A673 (cell line): ENCODE data around the gene PRSS21. TPM values are rescaled to one million over a fixed set of nuclear protein-coding genes. Genes with fewer than 3 reads are reported as not detected.
A peak's percentile ranks its signal among the peaks of the same experiment; 100 is the strongest.

Source experiments
- BruUV-seq: library from RNA; stranded (reverse); fragments of 400-500 nt; replicated peaks from 2 replicates; lab custom pipeline; 2021; lab: Mats Ljungman, UMichigan
- CTCF ChIA-PET: fragments of 300-600 bp; sonication (Branson Sonifier 250); formaldehyde crosslinking; loops from one replicate; lab custom pipeline; 2022; ENCODE audit warnings: antibody characterized with exemption; lab: Charles Lee
- POLR2A ChIA-PET: fragments of 300-600 bp; sonication (Branson Sonifier 250); formaldehyde crosslinking; loops from one replicate; lab custom pipeline; 2022; ENCODE audit warnings: antibody characterized with exemption; ENCODE audit not compliant: low non-redundant PET; lab: Charles Lee
- DNase-seq: peaks from one replicate; pipeline ENCODE4 v3.0.0-alpha.2; 2015; ENCODE audit warnings: low spot score
- H3K27ac ChIP-seq: fragments of 200-600 bp; sonication (generic); 2 replicates; pipeline ENCODE4 v1.5.1; 2016; ENCODE audit warnings: mixed run types, low read depth, mild to moderate bottlenecking, mixed read lengths, antibody characterized with exemption, low read length; ENCODE audit not compliant: poor library complexity, severe bottlenecking
- H3K27me3 ChIP-seq: fragments of 200-600 bp; sonication (generic); replicated peaks from 2 replicates; pipeline ENCODE4 v1.6.1; 2017; ENCODE audit warnings: mixed run types, low read depth, mild to moderate bottlenecking, mixed read lengths, antibody characterized with exemption, low read length; ENCODE audit not compliant: insufficient read depth, poor library complexity
- H3K36me3 ChIP-seq: fragments of 200-600 bp; sonication (generic); 2 replicates; pipeline ENCODE4 v1.6.1; 2016; ENCODE audit warnings: mixed run types, mild to moderate bottlenecking, mixed read lengths, antibody characterized with exemption, low read length; ENCODE audit not compliant: insufficient read depth, poor library complexity, severe bottlenecking
- H3K4me1 ChIP-seq: fragments of 200-600 bp; sonication (generic); 2 replicates; pipeline ENCODE4 v1.6.1; 2017; ENCODE audit warnings: mixed run types, mild to moderate bottlenecking, mixed read lengths, antibody characterized with exemption, low read length; ENCODE audit not compliant: insufficient read depth, poor library complexity, severe bottlenecking
- H3K4me3 ChIP-seq: fragments of 200-600 bp; sonication (generic); 2 replicates; pipeline ENCODE4 v1.5.1; 2016; ENCODE audit warnings: low read depth, mixed run types, mild to moderate bottlenecking, mixed read lengths, low read length; ENCODE audit not compliant: poor library complexity, severe bottlenecking
- H3K9me3 ChIP-seq: fragments of 200-600 bp; sonication (generic); 2 replicates; pipeline ENCODE4 v1.6.1; 2016; ENCODE audit warnings: mixed run types, low read depth, mild to moderate bottlenecking, mixed read lengths, antibody characterized with exemption, low read length; ENCODE audit not compliant: poor library complexity, severe bottlenecking
- CTCF ChIP-seq: fragments of 300-800, 200-600 bp; sonication (generic); conservative IDR thresholded peaks from 2 replicates; pipeline ENCODE4 v1.5.1; 2017; ENCODE audit warnings: low read depth, mild to moderate bottlenecking, antibody characterized with exemption, low read length, moderate library complexity, mixed read lengths
- EZH2 ChIP-seq: fragments of 200-600 bp; sonication (generic); IDR thresholded peaks from 2 replicates; pipeline ENCODE4 v1.6.1; 2017; ENCODE audit warnings: borderline replicate concordance, low read depth, mild to moderate bottlenecking, mixed read lengths, antibody characterized with exemption, low read length; ENCODE audit not compliant: poor library complexity, severe bottlenecking
- intact Hi-C: fragments of 100-400 bp; cut with micrococcal nuclease; formaldehyde crosslinking; loops from one replicate; pipeline ENCODE4 v1.10.0; 2022; ENCODE audit not compliant: unreplicated experiment
- total RNA-seq: library from RNA; stranded (reverse); gene quantifications from 2 replicates; pipeline ENCODE4 v1.2.3, GENCODE V29; 2021

Gene PRSS21
- total RNA-seq, 1 experiment from 2014 or later: not detected

- Histone ChIP-seq H3K36me3 (no peaks in the 10 kb centered on the region), H3K27ac (no peak within 1 kb of the TSS), H3K9me3 (no peaks in the 10 kb centered on the region), H3K27me3 (peaks cover 18% of the 10 kb centered on the region), H3K4me1 (no peaks in the 10 kb centered on the region), H3K4me3 (no peak within 1 kb of the TSS)
- peak; percentile 25 for DNase-seq
- intact Hi-C loops: no loop called here
- no TSS peak for BruUV-seq
- POLR2A ChIA-PET: no interaction called here
- CTCF ChIA-PET: no interaction called here
- TF ChIP-seq EZH2: no peak
- TF ChIP-seq CTCF: no peak
Observed at GRCh38 chr16:2857451-2858244, 40.6 kb downstream of the PRSS21 start, which contains the start of gene PRSS22. Gene PRSS22 (minus strand): TSS chr16:2858170. CDS start chr16:2858104, 66 bp downstream.

DNA sequence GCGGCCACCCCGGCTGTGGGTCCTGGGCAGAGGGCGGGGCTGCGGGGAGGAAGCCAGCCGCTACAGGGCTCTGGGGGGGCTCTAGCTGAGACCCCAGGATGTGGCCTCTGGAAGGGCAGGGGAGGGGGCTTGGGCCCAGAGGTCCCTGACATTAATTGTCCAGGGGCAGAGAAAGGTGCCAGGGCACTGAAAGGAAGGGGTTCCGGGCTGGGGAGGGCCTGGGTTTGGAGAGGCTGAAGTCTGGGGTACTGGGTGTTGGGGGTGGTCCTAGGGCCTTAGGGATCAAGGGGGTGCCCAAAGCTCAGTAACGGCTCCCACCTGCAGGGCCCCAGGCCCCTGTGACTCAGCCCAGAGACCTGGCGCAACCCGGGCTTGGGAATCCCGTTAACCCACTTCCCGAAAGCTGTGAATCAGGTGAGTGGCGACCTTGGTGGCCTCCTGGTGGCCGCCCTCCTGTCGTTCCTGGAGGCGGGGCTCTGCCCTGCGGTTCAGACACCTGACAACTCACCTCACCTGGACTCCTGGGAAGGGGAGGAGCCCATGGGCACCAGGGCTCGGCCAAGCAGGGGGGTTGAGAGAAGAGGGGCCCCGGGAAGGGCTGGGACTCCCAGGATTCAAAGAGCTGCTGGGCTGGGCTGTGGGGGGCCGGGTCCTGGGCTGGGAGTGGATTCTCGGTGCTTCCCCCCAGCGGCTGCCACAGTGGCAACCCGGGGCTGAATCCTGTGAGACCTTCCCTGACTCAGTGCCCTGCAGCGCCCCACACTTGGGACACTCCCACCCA lies 41.4 kb downstream of the PRSS21 start:
- TF ChIP-seq CTCF: no peak
- no peak for TF ChIP-seq EZH2
- Histone ChIP-seq H3K4me3 (no peak overlapping the region), H3K36me3 (no peaks in the 10 kb centered on the region), H3K27me3 (peaks cover 18% of the 10 kb centered on the region), H3K4me1 (no peaks in the 10 kb centered on the region), H3K27ac (no peak overlapping the region), H3K9me3 (no peaks in the 10 kb centered on the region)
- intact Hi-C loops: no loop called here
- DNase-seq: no peak
- ChIA-PET POLR2A (no interaction called here), CTCF (no interaction called here)
- BruUV-seq: no TSS peak

DNA sequence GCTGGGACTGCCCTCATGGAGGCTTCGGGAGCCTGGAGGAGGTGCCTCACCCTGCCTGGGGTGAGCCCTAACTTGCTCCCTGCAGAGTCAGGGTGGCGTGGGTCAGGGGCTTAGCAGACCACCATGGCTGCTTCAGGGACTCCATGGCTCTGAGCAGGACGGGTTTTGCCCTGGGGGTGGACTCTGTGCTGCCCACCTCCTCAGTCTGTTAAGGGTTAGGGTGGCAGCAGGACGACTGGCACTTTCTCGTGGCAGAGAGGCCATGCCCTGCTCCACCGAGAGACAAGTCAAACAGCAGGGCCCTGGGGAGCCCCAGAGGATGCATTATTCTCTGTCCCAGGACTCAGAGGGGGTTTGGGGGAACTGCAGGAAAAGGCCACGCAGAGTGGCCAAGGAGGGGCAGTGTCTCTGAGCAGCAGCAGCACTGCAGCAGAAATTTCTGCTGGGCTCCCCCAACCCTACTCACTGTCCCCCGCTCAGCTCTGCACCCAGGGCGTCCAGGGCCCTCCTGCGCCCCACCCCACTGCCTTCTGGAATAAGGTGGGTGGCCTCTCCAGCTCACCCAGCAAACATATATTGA lies 42.7 kb downstream of the PRSS21 start:
- BruUV-seq: no TSS peak
- no peak overlapping the region for H3K4me3 ChIP-seq
- no peaks in the 10 kb centered on the region for H3K9me3 ChIP-seq
- ChIA-PET CTCF (no interaction called here), POLR2A (no interaction called here)
- H3K27ac ChIP-seq: no peak overlapping the region
- no peaks in the 10 kb centered on the region for H3K36me3 ChIP-seq
- peaks cover 30% of the 10 kb centered on the region for H3K27me3 ChIP-seq
- no peak for TF ChIP-seq EZH2
- no peak for TF ChIP-seq CTCF
- H3K4me1 ChIP-seq: no peaks in the 10 kb centered on the region
- intact Hi-C loops: no loop called here
- no peak for DNase-seq
